Upper lobe of left lung (tissue), 6 donors: ENCODE results near the gene SRD5A1. TPM values are rescaled to one million over a fixed set of nuclear protein-coding genes. Genes with fewer than 3 reads are reported as not detected.

Source experiments
- ATAC-seq, 2 donors: fragments of 200-7000 bp; cut with Tn5 transposase; one replicate each; pipeline ENCODE4 v1.9.1; 2022; ENCODE audit warnings: mild to moderate bottlenecking in 2 of 2, moderate library complexity in 2 of 2; ENCODE audit not compliant: low FRiP score in 2 of 2
- DNase-seq, 2 donors: peaks; one replicate each; pipeline ENCODE4 v3.0.0-alpha.2; 2019 to 2020
- H3K27ac ChIP-seq, 4 donors: fragments of 200-600 bp; sonication (generic); one replicate each; pipeline ENCODE4 v1.5.1; 2016 to 2019
- H3K27me3 ChIP-seq, 4 donors: fragments of 200-600 bp; sonication (generic); one replicate each; pipeline ENCODE4 v1.5.1; 2017 to 2019
- H3K36me3 ChIP-seq, 4 donors: fragments of 200-600 bp; sonication (generic); one replicate each; pipeline ENCODE4 v1.5.1; 2016 to 2019
- H3K4me1 ChIP-seq, 4 donors: fragments of 200-600 bp; sonication (generic); one replicate each; pipeline ENCODE4 v1.5.1; 2018 to 2019
- H3K4me3 ChIP-seq, 4 donors: fragments of 200-600 bp; sonication (generic); one replicate each; pipeline ENCODE4 v1.5.1; 2017 to 2019; ENCODE audit warnings: mild to moderate bottlenecking in 2 of 4, moderate library complexity in 1 of 4
- H3K9me3 ChIP-seq, 4 donors: fragments of 200-600 bp; sonication (generic); one replicate each; pipeline ENCODE4 v1.5.1; 2018 to 2019
- CTCF ChIP-seq, 6 experiments: fragments of 450-650 bp in 4 of 6; fragments of 200-600 bp in 2 of 6; sonication (generic) in 2 of 6; IDR thresholded peaks; one replicate each; pipeline ENCODE4 v1.5.1; 2016 to 2019; ENCODE audit warnings: antibody characterized with exemption in 6 of 6
- EP300 ChIP-seq, 4 donors: sonication (generic); formaldehyde crosslinking; IDR thresholded peaks; one replicate each; pipeline ENCODE4 v1.5.1; 2017; ENCODE audit warnings: antibody characterized with exemption in 4 of 4, control low read depth in 2 of 4
- POLR2A ChIP-seq, 4 donors: fragments of 450-650 bp; IDR thresholded peaks; one replicate each; pipeline ENCODE4 v1.5.1; 2016 to 2017; ENCODE audit warnings: antibody characterized with exemption in 4 of 4, mild to moderate bottlenecking in 2 of 4
- POLR2AphosphoS5 ChIP-seq, 2 donors: sonication (generic); formaldehyde crosslinking; IDR thresholded peaks; one replicate each; pipeline ENCODE4 v1.5.1; 2017; ENCODE audit warnings: antibody characterized with exemption in 2 of 2
- WGBS, 2 donors: methylation state at CpG; one replicate each; pipeline ENCODE4 v1.1.5; 2017 to 2018; 5-methylcytosine and 5-hydroxymethylcytosine counted together
- total RNA-seq, 6 donors: library from RNA; depleted of rRNA in 4 of 6; stranded (reverse); fragments of >200 nt in 4 of 6; gene quantifications; one replicate each; pipeline versions ENCODE4 v1.1.0 to v1.2.1, GENCODE V29; 2016 to 2021
- donor health status: DM: no; HTN: no; CAD: no; lungs with moderate emphysema.
- donor health status: DM: no; HTN: yes; CAD: no; lungs with severe emphysema.

Gene SRD5A1
- total RNA-seq, 6 donors from 2014 or later: 3.1 to 10.8 (median 8.8) TPM

DNA sequence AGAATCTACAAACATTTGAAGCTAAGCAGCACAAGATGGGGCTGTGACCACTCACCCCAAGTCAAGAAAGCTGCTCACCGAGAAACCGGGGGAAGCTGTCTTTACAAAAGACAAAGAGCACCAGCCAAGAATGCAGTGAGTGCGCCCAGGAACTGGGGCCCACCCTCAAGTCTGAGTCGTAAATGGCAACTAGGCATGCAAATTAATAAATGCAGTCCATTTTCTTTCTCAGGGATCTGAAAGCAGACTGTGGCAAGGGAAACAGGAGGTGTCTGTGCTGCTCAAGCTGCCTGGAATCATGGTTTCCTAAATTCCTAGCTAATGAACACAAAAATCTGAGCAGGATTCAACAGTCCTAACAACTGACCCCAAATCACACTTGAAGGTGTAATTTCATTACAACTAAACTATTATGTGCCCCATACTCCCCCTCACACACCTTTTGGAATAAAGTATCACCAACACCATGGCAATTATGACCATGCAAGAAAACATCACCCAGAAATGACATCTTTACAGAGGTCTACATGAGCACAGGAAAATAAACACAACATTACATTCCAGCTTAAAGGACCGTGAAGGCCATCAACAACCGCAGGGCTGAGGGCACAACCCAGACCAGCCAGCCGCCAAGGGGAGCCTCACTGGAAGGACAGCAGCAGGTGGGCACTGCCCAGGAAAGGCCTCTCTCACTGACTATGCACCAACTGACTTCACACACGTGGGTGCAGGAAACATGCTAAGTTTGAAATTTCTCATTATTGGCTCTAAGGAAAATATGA is 18.0 kb upstream of the SRD5A1 start:
- H3K36me3 ChIP-seq: peaks cover 43 to 100% (median 83%) of the 10 kb centered on the region in 4 donors
- no peaks in the 10 kb centered on the region for H3K9me3 ChIP-seq
- 85 to 93% methylated on average over 7 to 8 of the region's 8 CpGs for WGBS, 2 donors
- DNase-seq: no peak
- H3K4me3 ChIP-seq: no peak overlapping the region
- TF ChIP-seq CTCF (IDR thresholded peaks at IDR 0.05): no peak
- TF ChIP-seq POLR2AphosphoS5 (IDR thresholded peaks at IDR 0.05): no peak
- no peak for TF ChIP-seq POLR2A (IDR thresholded peaks at IDR 0.05)
- H3K27me3 ChIP-seq: no peaks in the 10 kb centered on the region
- H3K4me1 ChIP-seq: no peaks in the 10 kb centered on the region
- ATAC-seq: no peak
- no peak overlapping the region for H3K27ac ChIP-seq

DNA sequence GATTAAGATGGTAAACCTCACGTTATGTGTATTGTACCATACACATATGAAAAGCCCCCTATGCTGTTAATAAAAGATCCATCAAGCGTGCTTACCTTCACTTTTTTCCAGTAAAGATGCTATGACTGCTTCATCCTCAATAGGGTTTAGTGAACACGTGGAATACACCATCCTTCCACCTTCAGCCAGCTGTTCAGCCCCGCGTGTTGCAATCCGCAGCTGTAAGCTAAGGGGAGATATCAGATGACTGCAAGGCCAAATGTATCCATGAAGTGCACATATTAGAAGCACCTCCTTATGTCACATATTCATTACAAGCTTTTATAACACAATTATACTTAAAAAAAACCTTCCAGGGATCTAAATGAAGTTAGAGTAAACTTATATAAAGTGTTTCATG is 16.6 kb upstream of the SRD5A1 start:
- Histone ChIP-seq H3K27me3 (no peaks in the 10 kb centered on the region), H3K27ac (no peak overlapping the region), H3K36me3 (peaks cover 38 to 100% (median 84%) of the 10 kb centered on the region in 4 donors), H3K4me3 (no peak overlapping the region), H3K9me3 (no peaks in the 10 kb centered on the region), H3K4me1 (no peaks in the 10 kb centered on the region)
- DNase-seq: no peak
- no peak for TF ChIP-seq EP300 (IDR thresholded peaks at IDR 0.05)
- TF ChIP-seq POLR2AphosphoS5 (IDR thresholded peaks at IDR 0.05): no peak
- TF ChIP-seq POLR2A (IDR thresholded peaks at IDR 0.05): no peak
- no peak for TF ChIP-seq CTCF (IDR thresholded peaks at IDR 0.05)
- ATAC-seq: no peak
- 93 to 94% methylated on average over 6 of the region's 6 CpGs for WGBS, 2 donors

DNA sequence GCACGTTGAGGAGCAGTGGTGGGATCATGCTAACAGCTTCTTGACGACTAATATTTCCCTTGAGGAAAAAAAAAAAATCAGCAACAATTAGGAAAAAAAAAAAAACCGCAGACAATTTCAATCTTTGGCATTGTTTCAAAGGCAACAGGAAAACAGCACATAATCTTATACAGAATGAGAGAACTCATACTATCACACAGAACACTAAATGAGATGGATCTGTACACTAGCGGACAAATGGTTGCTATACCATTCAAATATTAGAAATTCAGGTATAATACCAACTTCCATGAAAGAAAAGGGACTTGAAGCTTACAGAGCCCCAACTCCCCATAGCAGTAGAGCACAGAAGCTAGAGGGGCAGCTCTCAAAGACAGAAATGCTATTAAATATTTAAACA is 10.0 kb upstream of the SRD5A1 start:
- TF ChIP-seq POLR2AphosphoS5 (IDR thresholded peaks at IDR 0.05) (no peak), EP300 (IDR thresholded peaks at IDR 0.05) (no peak), POLR2A (IDR thresholded peaks at IDR 0.05) (no peak), CTCF (IDR thresholded peaks at IDR 0.05) (no peak)
- H3K27me3 ChIP-seq: no peaks in the 10 kb centered on the region
- no peak for DNase-seq
- no peak for ATAC-seq
- peaks cover 26 to 96% (median 69%) of the 10 kb centered on the region in 4 donors for H3K36me3 ChIP-seq
- no peak overlapping the region for H3K4me3 ChIP-seq
- WGBS, 2 donors: 87 to 88% methylated on average over 4 of the region's 4 CpGs
- peaks cover 0 to 15% (median 0%) of the 10 kb centered on the region in 4 donors for H3K9me3 ChIP-seq
- H3K27ac ChIP-seq: no peak overlapping the region
- H3K4me1 ChIP-seq: no peaks in the 10 kb centered on the region

- Histone ChIP-seq H3K36me3 (peaks cover 26 to 96% (median 70%) of the 10 kb centered on the region in 4 donors), H3K4me3 (no peak overlapping the region), H3K9me3 (peaks cover 0 to 15% (median 0%) of the 10 kb centered on the region in 4 donors), H3K27me3 (no peaks in the 10 kb centered on the region), H3K27ac (no peak overlapping the region), H3K4me1 (no peaks in the 10 kb centered on the region)
- ATAC-seq (no peak), DNase-seq (no peak)
- WGBS, 2 donors: 85 to 96% methylated on average over 3 of the region's 3 CpGs
- TF ChIP-seq CTCF (IDR thresholded peaks at IDR 0.05) (no peak), POLR2A (IDR thresholded peaks at IDR 0.05) (no peak), EP300 (IDR thresholded peaks at IDR 0.05) (no peak), POLR2AphosphoS5 (IDR thresholded peaks at IDR 0.05) (no peak)
Measured at GRCh38 chr5:6623941-6624340, 9.3 kb upstream of the SRD5A1 start.

- 90 to 95% methylated on average over 10 of the region's 10 CpGs for WGBS, 2 donors
- ATAC-seq: no peak
Measured at GRCh38 chr5:6626508-6626907, 6.7 kb upstream of the SRD5A1 start.

More at GRCh38 chr5:6626508-6626907, 6.7 kb upstream of the SRD5A1 start:
- Histone ChIP-seq H3K27me3 (no peaks in the 10 kb centered on the region), H3K4me1 (peaks cover 3 to 7% (median 5%) of the 10 kb centered on the region in 4 donors), H3K27ac (no peak overlapping the region), H3K36me3 (peaks cover 19 to 92% (median 56%) of the 10 kb centered on the region in 4 donors), H3K9me3 (peaks cover 0 to 15% (median 0%) of the 10 kb centered on the region in 4 donors), H3K4me3 (no peak overlapping the region)
- no peak for DNase-seq
- peak in 1 of 6 experiments; percentile 0 for TF ChIP-seq CTCF (IDR thresholded peaks at IDR 0.05)
- TF ChIP-seq POLR2A (IDR thresholded peaks at IDR 0.05): no peak
